SK-N-MC (cell line): ENCODE measurements around the gene DNPH1.

ENCODE experiments used
- DNase-seq: peaks from one replicate; pipeline ENCODE4 v3.0.0-alpha.2; 2011; ENCODE audit warnings: low read depth, low spot score
- H3K27ac ChIP-seq: fragments of 200-600 bp; sonication (generic); 2 replicates; pipeline ENCODE4 v1.5.1; 2016; ENCODE audit warnings: mixed run types
- H3K36me3 ChIP-seq: fragments of 200-600 bp; sonication (generic); 2 replicates; pipeline ENCODE4 v1.6.1; 2017; ENCODE audit warnings: antibody characterized with exemption, low read length, mixed read lengths; ENCODE audit not compliant: insufficient read depth
- H3K4me3 ChIP-seq: fragments of 200-600 bp; sonication (generic); 2 replicates; pipeline ENCODE4 v1.5.1; 2016
- H3K9ac ChIP-seq: fragments of 200-600 bp; sonication (generic); 2 replicates; pipeline ENCODE4 v1.8.0; 2017; ENCODE audit warnings: mixed run types, mixed read lengths; ENCODE audit not compliant: insufficient read length
- H3K9me3 ChIP-seq: fragments of 200-600 bp; sonication (generic); 2 replicates; pipeline ENCODE4 v1.6.1; 2017; ENCODE audit warnings: low read depth, mild to moderate bottlenecking, antibody characterized with exemption, low read length, moderate library complexity, mixed read lengths
- EZH2 ChIP-seq: fragments of 200-600 bp; sonication (generic); IDR thresholded peaks from one replicate; pipeline ENCODE4 v1.6.1; 2017; ENCODE audit warnings: antibody characterized with exemption
- FOXP2 ChIP-seq: optimal IDR thresholded peaks from 2 replicates; pipeline ENCODE3; 2011; ENCODE audit warnings: mild to moderate bottlenecking, moderate library complexity; ENCODE audit not compliant: insufficient read depth; ENCODE audit errors: extremely low read length, control extremely low read depth
- POLR2AphosphoS5 ChIP-seq: IDR thresholded peaks from 2 replicates; pipeline ENCODE4 v1.6.1; 2012; ENCODE audit warnings: mild to moderate bottlenecking, low read depth, low read length, borderline replicate concordance

The DNPH1 gene

GRCh38 chr6:43253401-43253800 is 24.1 kb upstream of the DNPH1 start:
- Histone ChIP-seq H3K9me3 (no peaks in the 10 kb centered on the region), H3K4me3 (no peak overlapping the region), H3K36me3 (no peaks in the 10 kb centered on the region), H3K9ac (no peak overlapping the region), H3K27ac (no peak overlapping the region)
- DNase-seq: no peak
- TF ChIP-seq FOXP2 (no peak), EZH2 (no peak), POLR2AphosphoS5 (no peak)

- DNase-seq: no peak
- no peak for TF ChIP-seq POLR2AphosphoS5
- TF ChIP-seq FOXP2: no peak
- no peak for TF ChIP-seq EZH2
Observed at GRCh38 chr6:43250992-43251373, 21.7 kb upstream of the DNPH1 start.

GRCh38 chr6:43248791-43249190 is 19.5 kb upstream of the DNPH1 start:
- H3K4me3 ChIP-seq: no peak overlapping the region
- H3K9me3 ChIP-seq: no peaks in the 10 kb centered on the region
- DNase-seq: no peak
- no peak overlapping the region for H3K27ac ChIP-seq
- H3K36me3 ChIP-seq: no peaks in the 10 kb centered on the region
- no peak for TF ChIP-seq FOXP2
- TF ChIP-seq POLR2AphosphoS5: no peak
- no peak for TF ChIP-seq EZH2
- no peak overlapping the region for H3K9ac ChIP-seq

More at GRCh38 chr6:43250992-43251373, 21.7 kb upstream of the DNPH1 start:
- Histone ChIP-seq H3K4me3 (no peak overlapping the region), H3K9me3 (no peaks in the 10 kb centered on the region), H3K36me3 (no peaks in the 10 kb centered on the region), H3K9ac (no peak overlapping the region), H3K27ac (no peak overlapping the region)

- H3K9ac ChIP-seq: no peak overlapping the region
- no peaks in the 10 kb centered on the region for H3K36me3 ChIP-seq
- no peak overlapping the region for H3K27ac ChIP-seq
- no peaks in the 10 kb centered on the region for H3K9me3 ChIP-seq
- no peak overlapping the region for H3K4me3 ChIP-seq
- TF ChIP-seq FOXP2: no peak
- DNase-seq: no peak
Observed at GRCh38 chr6:43248101-43248500, 18.8 kb upstream of the DNPH1 start.

- no peak overlapping the region for H3K9ac ChIP-seq
Observed at GRCh38 chr6:43247114-43247999, 18.1 kb upstream of the DNPH1 start.

GRCh38 chr6:43246301-43247113 is 17.2 kb upstream of the DNPH1 start:
- Histone ChIP-seq H3K9ac (no peak overlapping the region), H3K27ac (no peak overlapping the region), H3K36me3 (no peaks in the 10 kb centered on the region), H3K9me3 (no peaks in the 10 kb centered on the region), H3K4me3 (peak overlapping the region; percentile 73)
- DNase-seq: no peak
- no peak for TF ChIP-seq POLR2AphosphoS5
- no peak for TF ChIP-seq EZH2
- no peak for TF ChIP-seq FOXP2

More at GRCh38 chr6:43247114-43247999, 18.1 kb upstream of the DNPH1 start:
- Histone ChIP-seq H3K36me3 (no peaks in the 10 kb centered on the region), H3K4me3 (peak overlapping the region; percentile 73), H3K27ac (no peak overlapping the region), H3K9me3 (no peaks in the 10 kb centered on the region)
- no peak for DNase-seq
- TF ChIP-seq FOXP2 (no peak), POLR2AphosphoS5 (no peak), EZH2 (no peak)

- DNase-seq: no peak
- Histone ChIP-seq H3K36me3 (no peaks in the 10 kb centered on the region), H3K27ac (no peak overlapping the region), H3K9ac (no peak overlapping the region), H3K4me3 (no peak overlapping the region), H3K9me3 (no peaks in the 10 kb centered on the region)
- TF ChIP-seq EZH2: no peak
- TF ChIP-seq POLR2AphosphoS5: no peak
- no peak for TF ChIP-seq FOXP2
Observed at GRCh38 chr6:43243664-43244321, 14.5 kb upstream of the DNPH1 start.

GRCh38 chr6:43242908-43243663 is 13.8 kb upstream of the DNPH1 start, which contains the start of gene TTBK1:
Gene TTBK1, plus strand, starts transcription at chr6:43243481. Its CDS starts 3,180 bp downstream, at chr6:43246661.
- Histone ChIP-seq H3K9me3 (no peaks in the 10 kb centered on the region), H3K27ac (no peak within 1 kb of the TSS), H3K36me3 (no peaks in the 10 kb centered on the region), H3K9ac (no peak within 1 kb of the TSS), H3K4me3 (no peak within 1 kb of the TSS)
- TF ChIP-seq FOXP2 (no peak), EZH2 (no peak), POLR2AphosphoS5 (no peak)
- no peak for DNase-seq
